ENCODE results near the gene INTS3.
A peak's percentile ranks its signal among the peaks of the same experiment; 100 is the strongest.

- TF ChIP-seq POLR2AphosphoS5 (IDR thresholded peaks at IDR 0.05): peak; percentile 66
- TF ChIP-seq, protein P1, sequence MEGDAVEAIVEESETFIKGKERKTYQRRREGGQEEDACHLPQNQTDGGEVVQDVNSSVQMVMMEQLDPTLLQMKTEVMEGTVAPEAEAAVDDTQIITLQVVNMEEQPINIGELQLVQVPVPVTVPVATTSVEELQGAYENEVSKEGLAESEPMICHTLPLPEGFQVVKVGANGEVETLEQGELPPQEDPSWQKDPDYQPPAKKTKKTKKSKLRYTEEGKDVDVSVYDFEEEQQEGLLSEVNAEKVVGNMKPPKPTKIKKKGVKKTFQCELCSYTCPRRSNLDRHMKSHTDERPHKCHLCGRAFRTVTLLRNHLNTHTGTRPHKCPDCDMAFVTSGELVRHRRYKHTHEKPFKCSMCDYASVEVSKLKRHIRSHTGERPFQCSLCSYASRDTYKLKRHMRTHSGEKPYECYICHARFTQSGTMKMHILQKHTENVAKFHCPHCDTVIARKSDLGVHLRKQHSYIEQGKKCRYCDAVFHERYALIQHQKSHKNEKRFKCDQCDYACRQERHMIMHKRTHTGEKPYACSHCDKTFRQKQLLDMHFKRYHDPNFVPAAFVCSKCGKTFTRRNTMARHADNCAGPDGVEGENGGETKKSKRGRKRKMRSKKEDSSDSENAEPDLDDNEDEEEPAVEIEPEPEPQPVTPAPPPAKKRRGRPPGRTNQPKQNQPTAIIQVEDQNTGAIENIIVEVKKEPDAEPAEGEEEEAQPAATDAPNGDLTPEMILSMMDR (IDR thresholded peaks at IDR 0.05): no peak
- no peak for TF ChIP-seq POLR2A (IDR thresholded peaks at IDR 0.05)
- TF ChIP-seq EP300 (IDR thresholded peaks at IDR 0.05): no peak
These were observed 24.8 kb downstream of the INTS3 start for GRCh38 chr1:153752571-153753195.

Measured in gastroesophageal sphincter (tissue), 3 donors.